Nephron (organoid): Measurements from ENCODE around the gene LAMA1.

ENCODE experiments used
- H3K27ac Mint-ChIP-seq, 3 experiments: 2 replicates each; pipeline ENCODE4 v1.8.0; 2020; ENCODE audit warnings: mixed read lengths in 3 of 3, mild to moderate bottlenecking in 2 of 3, moderate library complexity in 1 of 3
- H3K27me3 Mint-ChIP-seq: 2 replicates; pipeline ENCODE4 v1.8.0; 2021; ENCODE audit warnings: low read depth, mild to moderate bottlenecking, moderate library complexity, mixed read lengths
- H3K36me3 Mint-ChIP-seq: 2 replicates; pipeline ENCODE4 v1.8.0; 2020; ENCODE audit warnings: low read depth, mixed read lengths
- H3K4me1 Mint-ChIP-seq: 2 replicates; pipeline ENCODE4 v1.8.0; 2020; ENCODE audit warnings: mixed read lengths
- H3K4me3 Mint-ChIP-seq, 3 experiments: 2 replicates each; pipeline ENCODE4 v1.8.0; 2020; ENCODE audit warnings: mild to moderate bottlenecking in 3 of 3, mixed read lengths in 3 of 3, moderate library complexity in 2 of 3
- H3K9me3 Mint-ChIP-seq: 2 replicates; pipeline ENCODE4 v1.8.0; 2020; ENCODE audit warnings: mixed read lengths
- CTCF ChIP-seq, 3 experiments: fragments of 200-600 bp; sonication (generic); IDR thresholded peaks; one replicate each; pipeline ENCODE4 v1.5.0; 2021; ENCODE audit warnings: antibody characterized with exemption in 3 of 3; ENCODE audit not compliant: unreplicated experiment in 3 of 3

LAMA1 gene

GRCh38 chr18:7116001-7116730 is 1.4 kb downstream of the LAMA1 start:
- Mint-ChIP-seq H3K4me3 (peak overlapping the region; percentile 87 to 91 (median 89)), H3K36me3 (peaks cover 9% of the 10 kb centered on the region), H3K27ac (peak overlapping the region; percentile 24 to 78 (median 53)), H3K4me1 (peaks cover 14% of the 10 kb centered on the region), H3K27me3 (peaks cover 59% of the 10 kb centered on the region), H3K9me3 (peaks cover 10% of the 10 kb centered on the region)
- TF ChIP-seq CTCF (IDR thresholded peaks at IDR 0.05; ENCODE audit: unreplicated experiment in 3 of 3): no peak

GRCh38 chr18:7112936-7113335 is 4.7 kb downstream of the LAMA1 start:
- Mint-ChIP-seq H3K4me1 (peaks cover 14% of the 10 kb centered on the region), H3K9me3 (peaks cover 10% of the 10 kb centered on the region), H3K27me3 (peaks cover 36% of the 10 kb centered on the region), H3K4me3 (peak overlapping the region; percentile 38 to 58 (median 40)), H3K36me3 (peaks cover 13% of the 10 kb centered on the region), H3K27ac (peak overlapping the region in 1 of 3 experiments; percentile 52)
- no peak for TF ChIP-seq CTCF (IDR thresholded peaks at IDR 0.05; ENCODE audit: unreplicated experiment in 3 of 3)

GRCh38 chr18:7111134-7111533 is 6.5 kb downstream of the LAMA1 start:
- Mint-ChIP-seq H3K4me1 (peaks cover 6% of the 10 kb centered on the region), H3K36me3 (peaks cover 13% of the 10 kb centered on the region), H3K9me3 (peaks cover 10% of the 10 kb centered on the region), H3K27ac (no peak overlapping the region), H3K27me3 (peaks cover 28% of the 10 kb centered on the region), H3K4me3 (no peak overlapping the region)
- TF ChIP-seq CTCF (IDR thresholded peaks at IDR 0.05; ENCODE audit: unreplicated experiment in 3 of 3): no peak

- no peak for TF ChIP-seq CTCF (IDR thresholded peaks at IDR 0.05; ENCODE audit: unreplicated experiment in 3 of 3)
- Mint-ChIP-seq H3K4me3 (no peak overlapping the region), H3K27me3 (peaks cover 5% of the 10 kb centered on the region), H3K27ac (no peak overlapping the region), H3K36me3 (peaks cover 4% of the 10 kb centered on the region), H3K4me1 (no peaks in the 10 kb centered on the region), H3K9me3 (no peaks in the 10 kb centered on the region)
Measured at GRCh38 chr18:7105943-7106342, 11.7 kb downstream of the LAMA1 start.

GRCh38 chr18:7105268-7105667 is 12.3 kb downstream of the LAMA1 start:
- H3K4me1 Mint-ChIP-seq: no peaks in the 10 kb centered on the region
- peaks cover 5% of the 10 kb centered on the region for H3K27me3 Mint-ChIP-seq
- peaks cover 4% of the 10 kb centered on the region for H3K36me3 Mint-ChIP-seq
- no peak for TF ChIP-seq CTCF (IDR thresholded peaks at IDR 0.05; ENCODE audit: unreplicated experiment in 3 of 3)
- H3K4me3 Mint-ChIP-seq: no peak overlapping the region
- no peaks in the 10 kb centered on the region for H3K9me3 Mint-ChIP-seq
- no peak overlapping the region for H3K27ac Mint-ChIP-seq

GRCh38 chr18:7104649-7105048 is 12.9 kb downstream of the LAMA1 start:
- peaks cover 4% of the 10 kb centered on the region for H3K36me3 Mint-ChIP-seq
- peaks cover 5% of the 10 kb centered on the region for H3K27me3 Mint-ChIP-seq
- no peaks in the 10 kb centered on the region for H3K9me3 Mint-ChIP-seq
- no peak overlapping the region for H3K4me3 Mint-ChIP-seq
- no peak for TF ChIP-seq CTCF (IDR thresholded peaks at IDR 0.05; ENCODE audit: unreplicated experiment in 3 of 3)
- H3K4me1 Mint-ChIP-seq: no peaks in the 10 kb centered on the region
- peak overlapping the region in 2 of 3 experiments; percentile 7 for H3K27ac Mint-ChIP-seq
